Endometrial microvascular endothelial cells (primary cell): ENCODE measurements around the gene TRIM58. TPM values are rescaled to one million over a fixed set of nuclear protein-coding genes. Genes with fewer than 3 reads are reported as not detected.

Experiments used
- in situ Hi-C: cut with HindIII; loops from 2 replicates; pipeline ENCODE4 v1.10.0; 2017; ENCODE audit warnings: low sequenced_read_pairs, low pct_unique_long_range_greater_than_20kb; ENCODE audit errors: inconsistent ontology term
- total RNA-seq: library from RNA; depleted of rRNA; stranded (reverse); fragments of >200 nt; gene quantifications from one replicate; pipeline ENCODE4 v1.2.3, GENCODE V29; 2015; ENCODE audit errors: inconsistent ontology term

TRIM58 gene
- total RNA-seq, 1 donor from 2014 or later = 0.65 TPM

DNA sequence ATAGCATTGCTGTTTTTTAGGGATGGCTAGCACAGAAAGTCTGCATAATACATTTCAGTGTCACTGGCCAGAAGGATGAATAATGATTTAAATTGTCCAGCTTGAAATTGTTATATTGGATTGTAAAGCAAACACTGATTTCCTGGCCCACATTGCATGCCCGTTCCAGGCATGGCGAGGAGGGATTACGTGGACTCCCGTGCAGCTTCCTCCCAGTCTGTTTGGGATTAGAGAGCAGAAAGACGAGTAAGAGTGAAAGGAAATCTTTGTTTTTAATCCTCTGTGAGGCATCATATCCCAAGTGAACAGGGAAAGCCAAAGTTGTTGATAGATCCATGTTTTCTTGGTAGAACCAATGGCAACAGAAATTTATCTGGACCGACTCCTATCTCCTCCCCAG, 8.4 kb downstream of the TRIM58 start:
- in situ Hi-C loops = no loop called here

DNA sequence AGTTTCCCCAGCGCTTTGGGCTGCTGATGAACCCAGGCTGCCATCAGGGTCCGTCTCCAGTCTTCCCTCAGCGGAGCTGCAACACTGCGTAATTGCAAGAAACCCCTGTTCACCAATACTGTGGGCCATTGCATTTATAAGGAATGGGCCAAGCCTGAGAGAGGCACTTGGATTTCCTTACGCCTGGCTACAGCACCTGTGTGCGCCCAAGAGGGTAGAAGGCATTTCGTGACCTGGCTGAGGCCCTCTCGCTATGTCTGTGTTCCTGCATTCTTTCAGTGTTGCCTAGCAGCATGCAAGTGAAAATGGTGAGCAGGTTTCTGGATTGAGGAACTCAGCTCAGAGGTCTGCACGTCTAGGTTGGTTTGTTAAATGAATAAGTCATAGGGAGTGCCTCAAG, 26.4 kb downstream of the TRIM58 start:
- in situ Hi-C loops = no loop called here

DNA sequence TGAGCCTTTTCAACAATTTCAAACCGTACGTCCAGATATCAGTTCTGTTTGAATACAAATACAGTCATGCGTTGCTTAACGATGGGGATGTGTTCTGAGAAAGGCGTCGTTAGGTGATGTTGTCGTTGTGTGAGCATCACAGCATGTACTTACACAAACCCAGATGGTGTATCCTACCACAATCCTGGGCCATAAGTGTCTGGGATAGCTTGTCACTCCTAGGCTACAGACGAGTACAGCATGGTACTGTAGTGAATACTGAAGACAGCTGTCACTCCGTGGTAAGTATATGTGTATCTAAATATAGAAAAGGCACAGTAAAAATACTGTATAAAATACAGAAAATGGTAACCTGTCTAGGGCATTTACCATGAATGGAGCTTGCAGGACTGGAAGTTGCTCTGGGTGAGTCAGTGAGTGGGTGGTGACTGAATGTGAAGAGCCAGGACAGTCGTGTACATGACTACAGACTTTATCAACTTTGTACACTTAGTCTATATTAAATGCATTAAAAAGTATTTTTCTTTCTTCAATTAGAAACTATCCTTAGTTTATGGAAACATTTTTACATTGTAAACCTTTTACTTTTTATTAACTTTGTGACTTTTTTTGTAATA, 27.9 kb downstream of the TRIM58 start:
- in situ Hi-C loops = no loop called here

DNA sequence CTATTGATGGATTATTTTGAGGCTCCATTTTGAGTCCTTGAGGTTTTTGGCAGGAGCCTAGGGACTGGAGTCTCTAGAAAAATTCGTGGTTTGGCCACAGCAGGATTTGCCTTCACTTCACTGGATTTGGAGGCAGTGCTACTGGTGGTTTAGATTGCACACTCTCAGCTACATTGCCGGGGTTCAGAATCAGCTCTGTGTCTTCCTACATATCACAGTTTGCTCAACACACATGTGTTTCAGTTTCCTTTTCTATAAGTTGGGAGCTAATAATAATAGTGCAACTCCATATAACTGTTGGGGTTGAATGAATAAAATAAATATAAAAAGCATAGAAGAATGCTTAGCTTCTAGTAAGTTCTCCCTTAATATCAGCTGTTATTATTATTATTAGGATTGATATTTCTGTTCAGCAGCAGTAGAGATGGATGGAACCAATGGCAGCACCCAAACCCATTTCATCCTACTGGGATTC, 38.2 kb downstream of the TRIM58 start, which contains the start of gene OR2W3:
TSS of gene OR2W3 (plus strand) at position 425 of the 475 bp plus-strand sequence. CDS start at position 425, 0 bp downstream.
- in situ Hi-C loops = no loop called here

DNA sequence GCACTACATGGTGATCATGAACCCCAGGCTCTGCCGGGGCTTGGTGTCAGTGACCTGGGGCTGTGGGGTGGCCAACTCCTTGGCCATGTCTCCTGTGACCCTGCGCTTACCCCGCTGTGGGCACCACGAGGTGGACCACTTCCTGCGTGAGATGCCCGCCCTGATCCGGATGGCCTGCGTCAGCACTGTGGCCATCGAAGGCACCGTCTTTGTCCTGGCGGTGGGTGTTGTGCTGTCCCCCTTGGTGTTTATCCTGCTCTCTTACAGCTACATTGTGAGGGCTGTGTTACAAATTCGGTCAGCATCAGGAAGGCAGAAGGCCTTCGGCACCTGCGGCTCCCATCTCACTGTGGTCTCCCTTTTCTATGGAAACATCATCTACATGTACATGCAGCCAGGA, 39.0 kb downstream of the TRIM58 start:
- in situ Hi-C loops = no loop called here

DNA sequence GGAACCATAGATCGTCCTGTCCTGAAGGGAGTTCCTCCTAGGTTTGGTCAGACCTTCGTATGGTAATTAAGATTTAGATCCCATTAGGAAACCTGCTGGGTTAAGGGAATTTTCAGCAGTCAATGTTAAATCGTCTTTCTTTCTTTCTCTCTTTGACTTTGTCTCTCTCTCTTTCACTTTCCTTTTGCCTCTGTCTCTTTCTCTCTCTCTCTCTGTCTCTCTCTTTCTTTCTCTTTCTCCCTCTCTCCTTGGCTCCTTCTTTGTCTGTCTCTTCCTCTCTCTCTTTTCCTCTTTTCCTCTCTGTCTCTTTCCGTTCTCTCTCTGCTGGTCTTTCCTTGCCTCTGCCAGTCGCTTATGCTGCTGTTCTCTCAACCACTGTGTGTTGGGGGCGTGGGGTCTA, 47.1 kb downstream of the TRIM58 start:
- in situ Hi-C loops = no loop called here

DNA sequence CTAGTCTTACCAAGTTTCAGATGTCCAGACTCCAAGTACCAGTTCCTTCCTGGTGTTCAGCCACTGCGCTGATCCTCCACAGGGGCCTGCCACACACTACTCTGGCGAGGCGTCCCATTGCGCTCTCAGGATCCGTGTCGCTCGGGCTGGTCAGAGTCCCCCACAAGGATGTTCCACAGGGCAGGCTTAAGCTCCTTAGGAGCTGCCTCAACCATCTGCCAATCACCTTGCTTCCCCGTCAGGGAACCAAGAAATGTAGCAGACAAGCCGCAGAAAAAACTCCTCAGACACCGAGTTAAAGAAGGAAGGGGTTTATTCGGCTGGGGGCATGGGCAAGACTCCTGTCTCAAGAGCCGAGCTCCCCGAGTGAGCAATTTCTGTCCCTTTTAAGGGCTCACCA, 48.2 kb downstream of the TRIM58 start:
- in situ Hi-C loops = no loop called here

DNA sequence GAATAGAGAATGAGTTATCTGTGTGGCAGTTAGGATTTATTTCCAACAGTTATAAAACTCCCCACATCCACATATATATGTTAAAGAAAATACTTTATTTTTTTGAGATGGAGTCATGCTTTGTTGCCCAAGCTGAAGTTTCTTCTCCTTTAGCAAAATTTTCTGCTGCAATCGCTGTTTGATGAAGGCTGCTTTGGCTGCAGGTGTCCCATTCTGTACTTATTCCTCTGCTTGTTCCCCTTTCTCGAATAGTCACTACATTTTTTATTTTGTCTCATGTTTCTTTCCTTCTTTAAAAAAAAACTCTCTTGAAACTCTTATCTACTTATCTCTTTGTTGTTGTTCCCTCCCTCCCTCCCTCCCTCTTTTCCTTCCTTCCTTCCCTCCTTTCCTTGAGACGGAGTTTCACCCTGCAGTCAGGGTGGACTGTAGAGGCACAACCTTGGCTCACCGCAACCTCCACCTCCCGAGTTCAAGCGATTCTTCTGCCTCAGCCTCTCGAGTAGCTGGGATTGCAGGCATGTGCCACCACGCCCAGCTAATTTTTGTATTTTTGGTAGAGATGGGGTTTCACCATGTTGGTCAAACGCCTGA, 49.0 kb downstream of the TRIM58 start:
- in situ Hi-C loops = no loop called here

DNA sequence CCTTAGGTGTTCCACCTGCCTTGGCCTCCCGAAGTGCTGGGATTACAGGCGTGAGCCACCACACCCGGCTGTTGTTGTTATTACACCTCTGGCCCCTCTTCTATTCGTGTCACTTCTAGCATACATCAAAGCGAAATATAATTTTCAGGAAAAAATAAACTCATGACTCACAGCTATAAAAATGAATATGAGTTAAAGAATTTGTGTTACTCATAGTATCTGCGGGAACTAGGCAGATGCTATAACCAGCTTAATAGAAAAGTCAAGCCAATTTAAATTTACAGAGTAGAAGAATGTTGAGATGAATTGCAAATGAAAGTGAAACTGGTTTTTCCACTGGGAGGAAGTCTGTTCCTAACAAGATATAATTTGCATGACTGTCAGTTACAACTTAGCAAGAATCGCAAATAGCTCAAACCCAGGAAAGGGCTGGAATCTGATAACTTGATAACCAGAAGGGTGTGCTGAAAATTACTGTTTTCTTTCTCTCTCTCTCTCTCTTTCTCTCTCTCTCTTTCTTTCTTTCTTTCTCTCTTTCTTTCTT, 49.6 kb downstream of the TRIM58 start:
- in situ Hi-C loops = no loop called here

DNA sequence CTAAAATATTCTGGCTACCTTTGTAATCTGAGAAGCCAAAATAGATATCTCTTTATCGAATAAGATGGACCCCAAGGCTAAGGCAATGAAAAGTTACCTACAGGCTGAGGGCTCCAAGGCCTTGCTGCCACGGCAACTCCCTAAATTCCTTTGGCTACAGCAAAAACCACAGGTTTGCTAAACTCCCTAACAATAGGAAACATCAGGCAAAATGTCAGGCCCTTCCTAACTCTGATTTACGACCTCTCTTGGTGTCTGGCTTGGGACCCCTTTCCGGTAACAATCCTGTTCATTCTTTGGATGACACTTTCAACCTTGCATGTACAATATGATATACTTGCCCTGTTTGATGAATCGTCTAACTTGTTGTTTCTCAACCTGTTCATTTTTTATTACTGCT, 51.8 kb downstream of the TRIM58 start:
- in situ Hi-C loops = no loop called here

DNA sequence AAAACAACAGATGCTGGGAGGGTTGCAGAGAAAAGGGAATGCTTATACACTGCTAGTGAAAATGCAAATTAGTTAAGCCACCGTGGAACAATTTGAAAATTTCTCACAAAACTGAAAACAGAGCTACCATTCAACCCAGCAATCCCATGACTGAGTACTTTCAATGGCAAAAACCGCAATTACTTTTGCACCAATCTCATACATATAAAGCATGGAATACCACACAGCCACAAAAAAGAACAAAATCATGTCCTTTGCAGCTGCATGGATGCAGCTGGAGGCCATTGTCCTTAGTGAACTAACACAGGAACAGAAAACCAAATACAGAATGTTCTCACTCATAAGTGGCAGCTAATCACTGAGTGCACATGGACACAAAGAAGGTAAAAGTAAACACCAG, 56.8 kb downstream of the TRIM58 start:
- in situ Hi-C loops = no loop called here

DNA sequence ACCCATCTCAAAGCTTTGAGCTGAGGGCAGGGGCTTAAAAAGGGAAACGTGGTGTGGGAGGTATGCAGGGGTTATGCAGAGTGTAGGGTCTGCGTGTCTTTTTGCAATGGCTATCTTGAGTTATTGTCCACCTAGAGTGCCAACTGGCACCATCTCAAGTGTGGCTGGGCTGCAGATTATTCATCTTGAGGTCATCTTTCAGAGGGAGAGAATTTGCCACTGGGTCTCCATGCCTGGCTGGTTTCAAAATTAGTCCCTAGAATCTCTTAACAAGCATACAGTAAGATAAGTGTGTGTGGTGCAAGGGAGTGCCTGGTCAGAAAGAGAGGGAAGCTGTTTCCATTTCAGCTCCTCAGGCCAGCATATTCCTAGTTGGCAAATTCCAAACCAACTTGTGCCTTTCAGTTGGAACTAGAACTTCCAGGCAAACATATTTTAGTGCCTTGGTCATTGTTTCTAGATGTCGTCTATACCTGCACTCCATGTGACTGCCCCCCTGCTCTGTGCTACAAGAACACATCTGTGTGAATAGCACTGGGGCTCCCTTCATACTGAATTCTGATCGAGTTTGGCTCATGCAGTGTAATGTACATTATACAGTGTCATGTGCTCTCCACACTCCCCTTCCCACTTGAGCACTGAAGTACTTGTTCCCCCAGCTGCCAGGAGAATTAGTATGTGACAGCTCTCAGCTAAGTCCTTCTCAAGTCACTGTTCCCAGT, 58.1 kb downstream of the TRIM58 start:
- in situ Hi-C loops = no loop called here

DNA sequence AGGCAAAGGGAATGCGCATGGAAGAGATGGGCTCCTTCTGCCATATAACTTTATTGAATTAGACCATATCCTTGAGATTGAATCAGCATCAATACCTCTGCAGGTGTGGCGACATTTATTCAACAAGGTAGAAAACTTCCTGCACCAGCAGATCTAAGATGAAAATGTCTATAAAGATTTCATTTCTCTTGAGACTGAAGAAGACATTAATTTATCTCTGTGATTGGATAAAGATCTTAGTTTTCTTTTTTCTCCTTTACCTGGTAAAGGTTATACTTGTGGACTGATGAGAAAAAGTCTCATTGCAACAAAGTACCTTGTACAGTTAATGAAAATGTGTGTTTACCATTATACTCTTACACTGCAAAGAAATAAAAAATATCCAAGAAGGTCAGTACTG, 63.0 kb downstream of the TRIM58 start, which contains the start of gene OR2T8:
TSS of gene OR2T8 (plus strand) at position 301 of the 400 bp plus-strand sequence. CDS start 766 bp downstream, outside the sequence.
- in situ Hi-C loops = no loop called here

DNA sequence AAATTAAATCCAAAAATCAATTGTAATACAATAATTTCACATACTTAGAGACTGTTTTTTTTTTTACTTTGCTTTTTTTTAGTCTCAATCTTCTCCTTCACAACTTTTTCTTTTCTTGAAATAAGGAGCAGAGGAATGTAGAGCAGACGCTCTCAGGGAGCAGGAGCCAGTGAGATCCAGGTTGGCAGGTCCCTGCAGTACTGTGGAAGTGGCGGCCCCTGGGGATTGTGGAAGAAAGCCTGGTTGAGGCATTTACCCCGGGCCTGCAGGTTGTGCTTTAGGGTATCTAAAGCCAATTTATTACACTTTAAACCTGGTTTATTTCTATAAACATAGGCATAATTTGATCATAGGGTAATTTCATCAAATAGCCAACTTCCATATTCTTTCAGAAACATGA, 67.0 kb downstream of the TRIM58 start:
- in situ Hi-C loops = no loop called here

DNA sequence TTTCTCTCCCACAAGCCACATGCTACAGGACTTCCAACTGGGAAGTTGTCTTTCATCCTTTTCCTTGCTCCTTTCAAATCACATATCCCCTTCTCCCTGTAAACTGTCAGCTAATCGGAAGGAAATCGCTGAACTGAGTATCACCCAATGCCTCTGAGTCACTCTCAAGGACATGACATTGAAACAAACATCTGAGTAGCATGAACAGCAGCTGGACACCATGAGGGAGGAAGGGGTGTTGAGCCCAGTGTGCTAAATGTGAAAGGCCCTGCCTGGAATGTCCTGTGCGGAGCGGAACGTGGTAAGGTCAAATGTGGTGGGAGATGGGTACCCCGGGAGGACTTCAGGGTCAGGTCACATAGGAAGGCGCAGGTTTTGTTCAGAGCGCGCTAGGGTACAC, 67.9 kb downstream of the TRIM58 start, which contains the start of gene OR2AJ1:
TSS of gene OR2AJ1 (plus strand) at position 22 of the 400 bp plus-strand sequence. CDS start 8,880 bp downstream, outside the sequence.
- in situ Hi-C loops = no loop called here

Other genes starting within 250 kb of the TRIM58 start
- not detected for gene OR13G1, start 177.4 kb upstream of the TRIM58 start, total RNA-seq
- not detected for gene OR6F1, start 140.5 kb upstream of the TRIM58 start, total RNA-seq
- gene OR14K1, start 118.6 kb upstream of the TRIM58 start, total RNA-seq = not detected
- gene OR14A2, start 109.0 kb upstream of the TRIM58 start, total RNA-seq = not detected
- gene OR1C1, start 96.6 kb upstream of the TRIM58 start, total RNA-seq = not detected
- gene OR14A16, start 33.1 kb upstream of the TRIM58 start, total RNA-seq = not detected
- not detected for gene OR11L1, start 15.3 kb upstream of the TRIM58 start, total RNA-seq
- gene OR2W3, start 38.4 kb downstream of the TRIM58 start, total RNA-seq = not detected
- not detected for gene OR2T8, start 63.1 kb downstream of the TRIM58 start, total RNA-seq
- gene OR2AJ1, start 67.7 kb downstream of the TRIM58 start, total RNA-seq = not detected
- not detected for gene OR2L8, start 91.7 kb downstream of the TRIM58 start, total RNA-seq
- not detected for gene OR2AK2, start 108.0 kb downstream of the TRIM58 start, total RNA-seq
- not detected for gene OR2L5, start 156.5 kb downstream of the TRIM58 start, total RNA-seq
- not detected for gene OR2L2, start 172.9 kb downstream of the TRIM58 start, total RNA-seq
- gene OR2L3, start 189.6 kb downstream of the TRIM58 start, total RNA-seq = not detected
- not detected for gene OR2L13, start 238.0 kb downstream of the TRIM58 start, total RNA-seq